BE2C (cell line): ENCODE data around the gene HSPA1B.
"Not testable (repeated sequence)": the region's sequence is repeated elsewhere in the genome, so short reads cannot be mapped to it uniquely, and the experiment has no call there.

Experiments used
- DNase-seq: peaks from one replicate; pipeline ENCODE4 v3.0.0-alpha.2; 2020
- H3K27me3 ChIP-seq: fragments of 250-450 bp; sonication (Bioruptor Pico); 2 replicates; pipeline ENCODE4 v1.5.1; 2020; ENCODE audit warnings: mild to moderate bottlenecking
- H3K36me3 ChIP-seq: fragments of 250-450 bp; sonication (Bioruptor Pico); 2 replicates; pipeline ENCODE4 v1.5.1; 2020; ENCODE audit warnings: mild to moderate bottlenecking
- H3K4me1 ChIP-seq: fragments of 250-450 bp; sonication (Bioruptor Pico); 2 replicates; pipeline ENCODE4 v1.5.1; 2020
- H3K4me3 ChIP-seq: 2 replicates; pipeline ENCODE4 v1.5.1; 2011; ENCODE audit warnings: low read depth, low read length
- H3K9me3 ChIP-seq: fragments of 250-450 bp; sonication (Bioruptor Pico); 2 replicates; pipeline ENCODE4 v1.5.1; 2020
- CTCF ChIP-seq: IDR thresholded peaks from 2 replicates; pipeline ENCODE4 v1.5.1; 2012; ENCODE audit warnings: mild to moderate bottlenecking, low read depth, low read length

Gene HSPA1B

GRCh38 chr6:31836047-31836473 lies 8.5 kb downstream of the HSPA1B start:
- Histone ChIP-seq H3K4me3 (peak overlapping the region; percentile 100), H3K4me1 (no peaks in the 10 kb centered on the region), H3K36me3 (peaks cover 48% of the 10 kb centered on the region), H3K9me3 (no peaks in the 10 kb centered on the region), H3K27me3 (no peaks in the 10 kb centered on the region)
- no peak for TF ChIP-seq CTCF
- no peak for DNase-seq

- peak overlapping the region; percentile 100 for H3K4me3 ChIP-seq
- no peaks in the 10 kb centered on the region for H3K9me3 ChIP-seq
- no peak for DNase-seq
- H3K27me3 ChIP-seq = no peaks in the 10 kb centered on the region
- no peaks in the 10 kb centered on the region for H3K4me1 ChIP-seq
- TF ChIP-seq CTCF = no peak
- H3K36me3 ChIP-seq = peaks cover 48% of the 10 kb centered on the region
Observed at GRCh38 chr6:31836474-31837368, 9.2 kb downstream of the HSPA1B start.

GRCh38 chr6:31837369-31838113 lies 10.0 kb downstream of the HSPA1B start:
- peak overlapping the region; percentile 100 for H3K4me3 ChIP-seq
- peaks cover 48% of the 10 kb centered on the region for H3K36me3 ChIP-seq
- DNase-seq = no peak
- no peak for TF ChIP-seq CTCF
- no peaks in the 10 kb centered on the region for H3K9me3 ChIP-seq
- H3K27me3 ChIP-seq = no peaks in the 10 kb centered on the region
- H3K4me1 ChIP-seq = no peaks in the 10 kb centered on the region

GRCh38 chr6:31838114-31838553 lies 10.6 kb downstream of the HSPA1B start:
- not testable (repeated sequence) for H3K27me3 ChIP-seq, H3K4me1 ChIP-seq, DNase-seq, H3K9me3 ChIP-seq
- peaks cover 48% of the 10 kb centered on the region for H3K36me3 ChIP-seq
- peak overlapping the region; percentile 100 for H3K4me3 ChIP-seq

GRCh38 chr6:31838968-31839367 lies 11.4 kb downstream of the HSPA1B start:
- peaks cover 48% of the 10 kb centered on the region for H3K36me3 ChIP-seq

GRCh38 chr6:31839779-31840126 lies 12.2 kb downstream of the HSPA1B start:
- H3K27me3 ChIP-seq, H3K9me3 ChIP-seq, H3K4me1 ChIP-seq, H3K4me3 ChIP-seq, DNase-seq: not testable (repeated sequence)
- H3K36me3 ChIP-seq = peaks cover 48% of the 10 kb centered on the region

More at GRCh38 chr6:31838968-31839367, 11.4 kb downstream of the HSPA1B start:
- Histone ChIP-seq H3K4me3 (no peak overlapping the region), H3K4me1 (no peaks in the 10 kb centered on the region), H3K27me3 (no peaks in the 10 kb centered on the region), H3K9me3 (no peaks in the 10 kb centered on the region)
- DNase-seq = no peak
- no peak for TF ChIP-seq CTCF

GRCh38 chr6:31842053-31842452 lies 14.5 kb downstream of the HSPA1B start:
- no peak for DNase-seq
- no peaks in the 10 kb centered on the region for H3K4me1 ChIP-seq
- no peak overlapping the region for H3K4me3 ChIP-seq
- peaks cover 33% of the 10 kb centered on the region for H3K36me3 ChIP-seq
- no peaks in the 10 kb centered on the region for H3K9me3 ChIP-seq
- H3K27me3 ChIP-seq = no peaks in the 10 kb centered on the region
- TF ChIP-seq CTCF = no peak
